ENCODE measurements around the gene CERS3. TPM values are rescaled to one million over a fixed set of nuclear protein-coding genes. Genes with fewer than 3 reads are reported as not detected.

Gene CERS3
- total and polyA plus RNA-seq, 2 donors (not counting 1 experiment from before 2014, with no cell fraction given), result 0.12 to 0.34 TPM

- Mint-ChIP-seq H3K27ac (no peak overlapping the region), H3K4me1 (peaks cover 4% of the 10 kb centered on the region), H3K27me3 (peaks cover 25% of the 10 kb centered on the region), H3K9me3 (ENCODE audit: insufficient read depth) (no peaks in the 10 kb centered on the region), H3K4me3 (no peak overlapping the region)
- peaks cover 0 to 5% (median 1%) of the 10 kb centered on the region in 4 experiments for H3K27me3 ChIP-seq (replicated peaks in 1 of 4; ENCODE audit: control extremely low read depth in 1 of 4, control insufficient read depth in 3 of 4, insufficient read depth in 4 of 4, low read length in 3 of 4)
- intact Hi-C loops (cut with micrococcal nuclease), result no loop called here
- no peak overlapping the region for H3K4me2 ChIP-seq (replicated peaks; ENCODE audit: low read depth, low read length, poor library complexity, severe bottlenecking)
- no peak overlapping the region for H3K9ac ChIP-seq (ENCODE audit: low read length)
- no peaks in the 10 kb centered on the region for H3K9me3 ChIP-seq (ENCODE audit: control extremely low read depth in 1 of 3, control insufficient read depth in 2 of 3, insufficient read depth in 1 of 3, low read length in 2 of 3)
- no peaks in the 10 kb centered on the region for H3K79me2 ChIP-seq (ENCODE audit: control insufficient read depth, insufficient read depth, low read length)
- no peak for DNase-seq
- CTCF ChIA-PET, result no interaction called here
- 91% methylated on average over 11 of the region's 11 CpGs for WGBS (ENCODE audit: insufficient coverage)
- no peaks in the 10 kb centered on the region for H4K20me1 ChIP-seq (ENCODE audit: control insufficient read depth, insufficient read depth, low read length, poor library complexity, severe bottlenecking)
- ATAC-seq (ENCODE audit: low read depth), result no peak
- H3K36me3 ChIP-seq (replicated peaks in 1 of 2; ENCODE audit: control extremely low read depth in 1 of 2, control insufficient read depth in 1 of 2, extremely low read depth in 1 of 2, insufficient read depth in 2 of 2, low read length in 1 of 2), result no peaks in the 10 kb centered on the region
- H3K27ac ChIP-seq (ENCODE audit: low read length in 2 of 2), result no peak overlapping the region
- POLR2A ChIA-PET, result no interaction called here
- H3K4me1 ChIP-seq (ENCODE audit: control insufficient read depth in 2 of 2, insufficient read depth in 2 of 2, low read length in 2 of 2), result peaks cover 4% of the 10 kb centered on the region in 2 donors
- no peak for TF ChIP-seq EZH2 (IDR thresholded peaks at IDR 0.05; ENCODE audit: borderline replicate concordance, insufficient read depth, low read depth, low read length, poor library complexity, severe bottlenecking)
- no peak for TF ChIP-seq CTCF (IDR thresholded peaks at IDR 0.05)
- no peak overlapping the region for H3K4me3 ChIP-seq (ENCODE audit: control extremely low read depth in 1 of 5, extremely low read depth in 1 of 5, insufficient read depth in 1 of 5, low read depth in 2 of 5, low read length in 4 of 5)
- no peak overlapping the region for H2AFZ ChIP-seq (ENCODE audit: insufficient read depth, low read depth, low read length, poor library complexity, severe bottlenecking)
Observed at GRCh38 chr15:100531823-100532327, 3.1 kb upstream of the CERS3 start.

- Histone ChIP-seq H3K27me3 (replicated peaks in 1 of 4; ENCODE audit: control extremely low read depth in 1 of 4, control insufficient read depth in 3 of 4, insufficient read depth in 4 of 4, low read length in 3 of 4) (peaks cover 0 to 5% (median 1%) of the 10 kb centered on the region in 4 experiments), H4K20me1 (ENCODE audit: control insufficient read depth, insufficient read depth, low read length, poor library complexity, severe bottlenecking) (no peaks in the 10 kb centered on the region), H3K4me3 (ENCODE audit: control extremely low read depth in 1 of 5, extremely low read depth in 1 of 5, insufficient read depth in 1 of 5, low read depth in 2 of 5, low read length in 4 of 5) (no peak overlapping the region), H3K36me3 (replicated peaks in 1 of 2; ENCODE audit: control extremely low read depth in 1 of 2, control insufficient read depth in 1 of 2, extremely low read depth in 1 of 2, insufficient read depth in 2 of 2, low read length in 1 of 2) (no peaks in the 10 kb centered on the region), H3K4me2 (replicated peaks; ENCODE audit: low read depth, low read length, poor library complexity, severe bottlenecking) (no peak overlapping the region), H2AFZ (ENCODE audit: insufficient read depth, low read depth, low read length, poor library complexity, severe bottlenecking) (no peak overlapping the region), H3K9me3 (ENCODE audit: control extremely low read depth in 1 of 3, control insufficient read depth in 2 of 3, insufficient read depth in 1 of 3, low read length in 2 of 3) (no peaks in the 10 kb centered on the region), H3K79me2 (ENCODE audit: control insufficient read depth, insufficient read depth, low read length) (no peaks in the 10 kb centered on the region), H3K4me1 (ENCODE audit: control insufficient read depth in 2 of 2, insufficient read depth in 2 of 2, low read length in 2 of 2) (no peaks in the 10 kb centered on the region), H3K27ac (ENCODE audit: low read length in 2 of 2) (no peak overlapping the region), H3K9ac (ENCODE audit: low read length) (no peak overlapping the region)
- H3K27me3 Mint-ChIP-seq, result peaks cover 25% of the 10 kb centered on the region
- no peak overlapping the region for H3K27ac Mint-ChIP-seq
- no peaks in the 10 kb centered on the region for H3K9me3 Mint-ChIP-seq (ENCODE audit: insufficient read depth)
- H3K4me3 Mint-ChIP-seq, result no peak overlapping the region
- intact Hi-C loops (cut with micrococcal nuclease), result no loop called here
- ATAC-seq (ENCODE audit: low read depth) (no peak), DNase-seq (no peak)
- CTCF ChIA-PET, result no interaction called here
- POLR2A ChIA-PET, result no interaction called here
- H3K4me1 Mint-ChIP-seq, result no peaks in the 10 kb centered on the region
- 61% methylated on average over 2 of the region's 4 CpGs for WGBS (ENCODE audit: insufficient coverage)
- TF ChIP-seq CTCF (IDR thresholded peaks at IDR 0.05) (no peak), EZH2 (IDR thresholded peaks at IDR 0.05; ENCODE audit: borderline replicate concordance, insufficient read depth, low read depth, low read length, poor library complexity, severe bottlenecking) (no peak)
Observed at GRCh38 chr15:100531204-100531603, 2.5 kb upstream of the CERS3 start.
